Keratinocyte (primary cell): ENCODE results near the gene HIF1A.

Experiments used
- EZH2 ChIP-seq: IDR thresholded peaks from one replicate; pipeline ENCODE4 v1.6.1; 2012; ENCODE audit warnings: inconsistent platforms, mild to moderate bottlenecking, low read length, moderate library complexity
- TF ChIP-seq, protein P1 (sequence below), 3 experiments: IDR thresholded peaks in 1 of 3; conservative IDR thresholded peaks in 1 of 3; optimal IDR thresholded peaks in 1 of 3; 2 replicates in 2 of 3; 3 replicates in 1 of 3; pipeline versions ENCODE3 to v1.5.1; 2011; ENCODE audit warnings: low read length in 3 of 3, mild to moderate bottlenecking in 3 of 3, moderate library complexity in 2 of 3, control low read depth in 1 of 3, inconsistent platforms in 1 of 3; ENCODE audit not compliant: insufficient read depth in 2 of 3; ENCODE audit errors: extremely low read depth in 1 of 3

DNA sequence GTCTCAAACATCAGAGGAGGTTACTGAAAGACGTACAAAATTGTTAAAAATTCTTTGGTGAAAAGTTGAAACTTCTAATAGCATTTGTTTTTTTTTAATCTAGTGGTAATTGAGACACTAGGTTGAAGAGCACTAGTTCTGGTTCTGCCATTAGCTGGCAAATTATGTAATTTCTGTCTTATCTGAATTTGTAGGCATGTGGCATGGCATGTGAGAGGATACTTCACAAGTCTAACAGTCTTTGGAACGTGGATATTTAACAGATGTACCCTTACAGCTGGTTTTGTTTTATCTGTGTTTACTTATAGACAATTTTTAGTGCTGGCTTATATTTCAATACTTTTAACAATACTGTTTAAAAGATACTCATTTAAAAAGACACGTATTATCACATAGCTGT is 72.9 kb downstream of the HIF1A start:
- TF ChIP-seq, protein P1, sequence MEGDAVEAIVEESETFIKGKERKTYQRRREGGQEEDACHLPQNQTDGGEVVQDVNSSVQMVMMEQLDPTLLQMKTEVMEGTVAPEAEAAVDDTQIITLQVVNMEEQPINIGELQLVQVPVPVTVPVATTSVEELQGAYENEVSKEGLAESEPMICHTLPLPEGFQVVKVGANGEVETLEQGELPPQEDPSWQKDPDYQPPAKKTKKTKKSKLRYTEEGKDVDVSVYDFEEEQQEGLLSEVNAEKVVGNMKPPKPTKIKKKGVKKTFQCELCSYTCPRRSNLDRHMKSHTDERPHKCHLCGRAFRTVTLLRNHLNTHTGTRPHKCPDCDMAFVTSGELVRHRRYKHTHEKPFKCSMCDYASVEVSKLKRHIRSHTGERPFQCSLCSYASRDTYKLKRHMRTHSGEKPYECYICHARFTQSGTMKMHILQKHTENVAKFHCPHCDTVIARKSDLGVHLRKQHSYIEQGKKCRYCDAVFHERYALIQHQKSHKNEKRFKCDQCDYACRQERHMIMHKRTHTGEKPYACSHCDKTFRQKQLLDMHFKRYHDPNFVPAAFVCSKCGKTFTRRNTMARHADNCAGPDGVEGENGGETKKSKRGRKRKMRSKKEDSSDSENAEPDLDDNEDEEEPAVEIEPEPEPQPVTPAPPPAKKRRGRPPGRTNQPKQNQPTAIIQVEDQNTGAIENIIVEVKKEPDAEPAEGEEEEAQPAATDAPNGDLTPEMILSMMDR (optimal IDR thresholded peaks at IDR 0.05 in 1 of 3, IDR thresholded peaks at IDR 0.05 in 1 of 3, conservative IDR thresholded peaks at IDR 0.05 in 1 of 3; ENCODE audit: extremely low read depth in 1 of 3, insufficient read depth in 2 of 3, low read length in 3 of 3), result no peak
- no peak for TF ChIP-seq EZH2
